ENCODE data around the gene KLC3. TPM values are rescaled to one million over a fixed set of nuclear protein-coding genes. Genes with fewer than 3 reads are reported as not detected.

The KLC3 gene
- polyA plus RNA-seq, 4 donors: 0.93 to 2.5 (median 1.9) TPM

GRCh38 chr19:45347570-45348366, 7.2 kb downstream of the KLC3 start:
- DNase-seq (ENCODE audit: low read depth in 4 of 4, low spot score in 2 of 4): no peak

- no peak for DNase-seq (ENCODE audit: low read depth in 4 of 4, low spot score in 2 of 4)
These were observed 8.0 kb downstream of the KLC3 start for GRCh38 chr19:45348367-45349125.

GRCh38 chr19:45349126-45349415, 8.5 kb downstream of the KLC3 start:
- DNase-seq (ENCODE audit: low read depth in 4 of 4, low spot score in 2 of 4): no peak

GRCh38 chr19:45349430-45349941, 8.9 kb downstream of the KLC3 start:
- DNase-seq (ENCODE audit: low read depth in 4 of 4, low spot score in 2 of 4): no peak

GRCh38 chr19:45350477-45351058, 10.0 kb downstream of the KLC3 start:
- no peak for DNase-seq (ENCODE audit: low read depth in 4 of 4, low spot score in 2 of 4)

- DNase-seq (ENCODE audit: low read depth in 4 of 4, low spot score in 2 of 4): no peak
These were observed 10.9 kb downstream of the KLC3 start for GRCh38 chr19:45351401-45351952.

- no peak for DNase-seq (ENCODE audit: low read depth in 4 of 4, low spot score in 2 of 4)
These were observed 11.5 kb downstream of the KLC3 start for GRCh38 chr19:45352062-45352461.

GRCh38 chr19:45352471-45352870, 11.9 kb downstream of the KLC3 start:
- no peak for DNase-seq (ENCODE audit: low read depth in 4 of 4, low spot score in 2 of 4)

GRCh38 chr19:45352914-45353796, 12.6 kb downstream of the KLC3 start:
- DNase-seq (ENCODE audit: low read depth in 4 of 4, low spot score in 2 of 4): no peak

- no peak for DNase-seq (ENCODE audit: low read depth in 4 of 4, low spot score in 2 of 4)
These were observed 13.8 kb downstream of the KLC3 start for GRCh38 chr19:45354241-45354842.

GRCh38 chr19:45355402-45355801, 14.9 kb downstream of the KLC3 start:
- DNase-seq (ENCODE audit: low read depth in 4 of 4, low spot score in 2 of 4): no peak

- no peak for DNase-seq (ENCODE audit: low read depth in 4 of 4, low spot score in 2 of 4)
These were observed 15.4 kb downstream of the KLC3 start for GRCh38 chr19:45355910-45356309.

GRCh38 chr19:45356760-45357444, 16.4 kb downstream of the KLC3 start:
- no peak for DNase-seq (ENCODE audit: low read depth in 4 of 4, low spot score in 2 of 4)

GRCh38 chr19:45357445-45357783, 16.9 kb downstream of the KLC3 start:
- no peak for DNase-seq (ENCODE audit: low read depth in 4 of 4, low spot score in 2 of 4)

- DNase-seq (ENCODE audit: low read depth in 4 of 4, low spot score in 2 of 4): no peak
These were observed 17.8 kb downstream of the KLC3 start for GRCh38 chr19:45358213-45358792.

GRCh38 chr19:45361608-45362007, 21.1 kb downstream of the KLC3 start:
- DNase-seq (ENCODE audit: low read depth in 4 of 4, low spot score in 2 of 4): no peak

- DNase-seq (ENCODE audit: low read depth in 4 of 4, low spot score in 2 of 4): no peak
These were observed 21.7 kb downstream of the KLC3 start for GRCh38 chr19:45362291-45362690.

- no peak for DNase-seq (ENCODE audit: low read depth in 4 of 4, low spot score in 2 of 4)
These were observed 23.4 kb downstream of the KLC3 start for GRCh38 chr19:45363861-45364459.

GRCh38 chr19:45364696-45365095, 24.1 kb downstream of the KLC3 start:
- no peak for DNase-seq (ENCODE audit: low read depth in 4 of 4, low spot score in 2 of 4)

Data from left renal cortex interstitium (tissue), 4 donors.